Cardiac fibroblast (primary cell): ENCODE measurements around the gene FBXL16.

ENCODE experiments used
- DNase-seq, 2 donors: peaks; one replicate each; pipeline versions ENCODE4 v3.0.0 to v3.0.0-alpha.2; 2010; ENCODE audit warnings: low read depth in 2 of 2
- H3K4me3 ChIP-seq, 2 donors: replicated peaks in 1 of 2; 1 replicate in 1 of 2; 2 replicates in 1 of 2; pipeline ENCODE4 v1.5.1; 2011; ENCODE audit warnings: low read depth in 2 of 2, low read length in 2 of 2, mild to moderate bottlenecking in 2 of 2, moderate library complexity in 1 of 2
- CTCF ChIP-seq: IDR thresholded peaks from one replicate; pipeline ENCODE4 v1.5.1; 2011; ENCODE audit warnings: low read depth, mild to moderate bottlenecking, low read length, inconsistent platforms

The FBXL16 gene

GRCh38 chr16:678209-678857, 27.3 kb downstream of the FBXL16 start:
- no peak for TF ChIP-seq CTCF
- no peak overlapping the region for H3K4me3 ChIP-seq
- DNase-seq: no peak

- no peak overlapping the region for H3K4me3 ChIP-seq
- TF ChIP-seq CTCF: no peak
- no peak for DNase-seq
Observed at GRCh38 chr16:677316-678190, 28.0 kb downstream of the FBXL16 start.

- no peak overlapping the region for H3K4me3 ChIP-seq
- no peak for TF ChIP-seq CTCF
- DNase-seq: no peak
Observed at GRCh38 chr16:676913-677312, 28.7 kb downstream of the FBXL16 start.

- TF ChIP-seq CTCF: no peak
- no peak overlapping the region for H3K4me3 ChIP-seq
- no peak for DNase-seq
Observed at GRCh38 chr16:676565-676902, 29.1 kb downstream of the FBXL16 start.

- H3K4me3 ChIP-seq: peak overlapping the region; percentile 34 to 35
Observed at GRCh38 chr16:675884-676564, 29.6 kb downstream of the FBXL16 start.

More at GRCh38 chr16:675884-676564, 29.6 kb downstream of the FBXL16 start:
- TF ChIP-seq CTCF: no peak
- no peak for DNase-seq
